Glutamatergic neuron (in vitro differentiated cells): Measurements from ENCODE around the gene UBE2E2. TPM values are rescaled to one million over a fixed set of nuclear protein-coding genes. Genes with fewer than 3 reads are reported as not detected.

Source experiments
- DNase-seq: peaks from one replicate; pipeline ENCODE4 v3.0.0; 2022
- H3K27ac Mint-ChIP-seq: one replicate; pipeline ENCODE4 v1.8.0; 2020; ENCODE audit warnings: mild to moderate bottlenecking, mixed read lengths, inconsistent platforms; ENCODE audit not compliant: unreplicated experiment
- H3K27me3 Mint-ChIP-seq: one replicate; pipeline ENCODE4 v1.8.0; 2020; ENCODE audit warnings: mild to moderate bottlenecking, moderate library complexity, mixed read lengths, inconsistent platforms; ENCODE audit not compliant: unreplicated experiment
- H3K36me3 Mint-ChIP-seq: one replicate; pipeline ENCODE4 v1.8.0; 2020; ENCODE audit warnings: mild to moderate bottlenecking, mixed read lengths, inconsistent platforms; ENCODE audit not compliant: unreplicated experiment
- H3K4me1 Mint-ChIP-seq: one replicate; pipeline ENCODE4 v1.8.0; 2020; ENCODE audit warnings: mild to moderate bottlenecking, low read depth, mixed read lengths, inconsistent platforms; ENCODE audit not compliant: unreplicated experiment
- H3K4me3 Mint-ChIP-seq: one replicate; pipeline ENCODE4 v1.8.0; 2020; ENCODE audit warnings: mild to moderate bottlenecking, mixed read lengths, inconsistent platforms; ENCODE audit not compliant: unreplicated experiment
- H3K9me3 Mint-ChIP-seq: one replicate; pipeline ENCODE4 v1.8.0; 2020; ENCODE audit warnings: mild to moderate bottlenecking, moderate library complexity, mixed read lengths, inconsistent platforms; ENCODE audit not compliant: unreplicated experiment
- CTCF ChIP-seq: fragments of 200-600 bp; sonication (generic); IDR thresholded peaks from one replicate; pipeline ENCODE4 v1.5.0; 2021; ENCODE audit not compliant: partially characterized antibody, unreplicated experiment
- total RNA-seq: library from RNA; stranded (reverse); fragmentation: NEBNext Ultra II Directional; extraction: Animal tissue kit (Norgen Biotek cat#: 25700); gene quantifications from one replicate; pipeline ENCODE4 v1.2.1, GENCODE V29; 2021; ENCODE audit not compliant: unreplicated experiment

UBE2E2 gene
- total RNA-seq, 1 donor from 2014 or later: 40.6 TPM

- peaks cover 2% of the 10 kb centered on the region for H3K27me3 Mint-ChIP-seq
- no peak overlapping the region for H3K27ac Mint-ChIP-seq
- TF ChIP-seq CTCF: no peak
- H3K4me1 Mint-ChIP-seq: no peaks in the 10 kb centered on the region
- H3K4me3 Mint-ChIP-seq: no peak overlapping the region
- DNase-seq: no peak
- H3K36me3 Mint-ChIP-seq: no peaks in the 10 kb centered on the region
- H3K9me3 Mint-ChIP-seq: no peaks in the 10 kb centered on the region
These were observed 256.3 kb downstream of the UBE2E2 start for GRCh38 chr3:23459465-23459864.

- Mint-ChIP-seq H3K27me3 (peaks cover 2% of the 10 kb centered on the region), H3K36me3 (no peaks in the 10 kb centered on the region), H3K27ac (no peak overlapping the region), H3K9me3 (no peaks in the 10 kb centered on the region), H3K4me3 (no peak overlapping the region), H3K4me1 (no peaks in the 10 kb centered on the region)
- no peak for TF ChIP-seq CTCF
- DNase-seq: no peak
These were observed 256.9 kb downstream of the UBE2E2 start for GRCh38 chr3:23459889-23460546.

- Mint-ChIP-seq H3K4me3 (no peak overlapping the region), H3K27me3 (peaks cover 2% of the 10 kb centered on the region), H3K36me3 (no peaks in the 10 kb centered on the region), H3K27ac (no peak overlapping the region), H3K4me1 (no peaks in the 10 kb centered on the region), H3K9me3 (no peaks in the 10 kb centered on the region)
- DNase-seq: no peak
- TF ChIP-seq CTCF: no peak
These were observed 257.9 kb downstream of the UBE2E2 start for GRCh38 chr3:23461069-23461468.

- no peak for DNase-seq
- no peaks in the 10 kb centered on the region for H3K4me1 Mint-ChIP-seq
- no peak overlapping the region for H3K27ac Mint-ChIP-seq
- no peak overlapping the region for H3K4me3 Mint-ChIP-seq
- no peaks in the 10 kb centered on the region for H3K9me3 Mint-ChIP-seq
- H3K27me3 Mint-ChIP-seq: no peaks in the 10 kb centered on the region
- no peak for TF ChIP-seq CTCF
- H3K36me3 Mint-ChIP-seq: no peaks in the 10 kb centered on the region
These were observed 260.7 kb downstream of the UBE2E2 start for GRCh38 chr3:23463791-23464190.

- no peaks in the 10 kb centered on the region for H3K4me1 Mint-ChIP-seq
- H3K27me3 Mint-ChIP-seq: no peaks in the 10 kb centered on the region
- TF ChIP-seq CTCF: no peak
- no peaks in the 10 kb centered on the region for H3K9me3 Mint-ChIP-seq
- no peaks in the 10 kb centered on the region for H3K36me3 Mint-ChIP-seq
- H3K27ac Mint-ChIP-seq: no peak overlapping the region
- DNase-seq: no peak
- no peak overlapping the region for H3K4me3 Mint-ChIP-seq
These were observed 262.4 kb downstream of the UBE2E2 start for GRCh38 chr3:23465569-23465968.
